OCI-LY7 (cell line): ENCODE measurements around the gene CARD11. TPM values are rescaled to one million over a fixed set of nuclear protein-coding genes. Genes with fewer than 3 reads are reported as not detected.

ENCODE experiments used
- BruUV-seq: library from RNA; stranded (reverse); fragments of 400-500 nt; replicated peaks from 2 replicates; lab custom pipeline; 2021; lab: Mats Ljungman, UMichigan
- CTCF ChIA-PET: fragments of 300-600 bp; sonication (Branson Sonifier 250); formaldehyde crosslinking; loops from one replicate; lab custom pipeline; 2022; ENCODE audit warnings: antibody characterized with exemption; ENCODE audit not compliant: unreplicated experiment; lab: Charles Lee
- POLR2A ChIA-PET: fragments of 300-600 bp; sonication (Branson Sonifier 250); formaldehyde crosslinking; loops from one replicate; lab custom pipeline; 2022; ENCODE audit warnings: antibody characterized with exemption; lab: Charles Lee
- DNase-seq: peaks from one replicate; pipeline ENCODE4 v3.0.0-alpha.2; 2015; ENCODE audit warnings: low spot score
- H2AFZ ChIP-seq: fragments of 200-600 bp; sonication (generic), shearing (Covaris generic); 2 replicates; pipeline ENCODE4 v1.6.1; 2014; ENCODE audit warnings: mild to moderate bottlenecking, antibody characterized with exemption, low read length, moderate library complexity
- H3K27ac ChIP-seq: fragments of 200-600 bp; sonication (generic); 2 replicates; pipeline ENCODE4 v1.5.1; 2014; ENCODE audit warnings: mixed run types, low read depth, mild to moderate bottlenecking, moderate library complexity, low read length, inconsistent platforms; ENCODE audit not compliant: poor library complexity, severe bottlenecking
- H3K36me3 ChIP-seq: fragments of 200-600 bp; sonication (generic); 2 replicates; pipeline ENCODE4 v1.6.1; 2014; ENCODE audit warnings: mild to moderate bottlenecking, antibody characterized with exemption, low read length, moderate library complexity, mixed read lengths; ENCODE audit not compliant: insufficient read depth
- H3K4me1 ChIP-seq: fragments of 200-600 bp; sonication (generic); 2 replicates; pipeline ENCODE4 v1.5.1; 2014; ENCODE audit warnings: mild to moderate bottlenecking, low read length; ENCODE audit not compliant: insufficient read depth, poor library complexity, severe bottlenecking
- H3K4me2 ChIP-seq: fragments of 200-600 bp; sonication (generic); 2 replicates; pipeline ENCODE4 v1.6.1; 2014; ENCODE audit warnings: mild to moderate bottlenecking, low read length
- H3K4me3 ChIP-seq: fragments of 200-600 bp; sonication (generic); 2 replicates; pipeline ENCODE4 v1.5.1; 2014; ENCODE audit warnings: mild to moderate bottlenecking, low read depth, low read length; ENCODE audit not compliant: poor library complexity, severe bottlenecking
- H3K79me2 ChIP-seq: fragments of 200-600 bp; sonication (generic); 2 replicates; pipeline ENCODE4 v1.6.1; 2016; ENCODE audit warnings: low read depth, mild to moderate bottlenecking, low read length, moderate library complexity, mixed read lengths; ENCODE audit not compliant: insufficient read depth
- H3K9me2 ChIP-seq: fragments of 200-600 bp; sonication (generic); 2 replicates; pipeline ENCODE4 v1.6.1; 2016; ENCODE audit warnings: mild to moderate bottlenecking, low read length, mixed read lengths; ENCODE audit not compliant: insufficient read depth
- H3K9me3 ChIP-seq: fragments of 200-600 bp; sonication (generic); 2 replicates; pipeline ENCODE4 v1.6.1; 2014; ENCODE audit warnings: mild to moderate bottlenecking, mixed run types, low read length, mixed read lengths
- H4K20me1 ChIP-seq: fragments of 200-600 bp; sonication (generic); 2 replicates; pipeline ENCODE4 v1.6.1; 2014; ENCODE audit warnings: mild to moderate bottlenecking, antibody characterized with exemption, low read length, moderate library complexity, mixed read lengths; ENCODE audit not compliant: insufficient read depth
- CTCF ChIP-seq: fragments of 200-600 bp; sonication (generic); conservative IDR thresholded peaks from 2 replicates; pipeline ENCODE4 v1.5.1; 2014; ENCODE audit warnings: mild to moderate bottlenecking, antibody characterized with exemption, low read length, moderate library complexity, mixed read lengths
- EZH2phosphoT487 ChIP-seq: fragments of 200-600 bp; sonication (generic); IDR thresholded peaks from 2 replicates; pipeline ENCODE4 v1.6.1; 2018; ENCODE audit warnings: low read depth, borderline replicate concordance, mild to moderate bottlenecking, mixed run types, antibody characterized with exemption, low read length, moderate library complexity, mixed read lengths
- intact Hi-C: fragments of 100-400 bp; cut with micrococcal nuclease; formaldehyde crosslinking; loops from one replicate; pipeline ENCODE4 v1.10.0; 2022; ENCODE audit not compliant: unreplicated experiment
- total RNA-seq, 2 experiments: library from RNA; depleted of rRNA in 1 of 2; stranded (reverse); fragments of >200 nt in 1 of 2; shearing (Covaris generic) in 1 of 2; gene quantifications; 2 replicates each; pipeline ENCODE4 v1.2.3, GENCODE V29; 2014 to 2022

Gene CARD11
- total RNA-seq, 2 experiments from 2014 or later = 33.8 to 63.5 TPM

DNA sequence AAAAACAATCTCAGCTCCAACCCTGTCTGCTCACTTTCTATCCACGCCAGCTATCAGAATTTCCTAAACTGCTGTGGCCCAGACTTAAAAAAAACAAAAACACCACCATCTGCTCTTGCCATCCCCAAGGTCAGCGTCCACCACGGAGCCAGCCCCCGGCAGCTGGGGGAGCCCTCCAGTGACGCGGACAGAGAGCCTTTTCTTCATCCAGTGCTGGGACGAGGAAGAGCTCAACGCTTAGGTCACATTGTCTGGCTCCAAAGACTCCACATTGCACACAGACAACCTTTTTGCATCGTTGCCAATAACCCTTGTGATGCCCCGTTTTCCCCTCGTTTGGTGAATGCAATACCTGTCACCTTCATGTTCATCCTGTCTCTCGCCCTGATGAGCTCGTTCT is 132.2 kb downstream of the CARD11 start:
- Histone ChIP-seq H4K20me1 (no peaks in the 10 kb centered on the region), H3K9me3 (no peaks in the 10 kb centered on the region), H2AFZ (no peak overlapping the region), H3K4me2 (no peak overlapping the region), H3K4me1 (peaks cover 9% of the 10 kb centered on the region), H3K36me3 (peaks cover 18% of the 10 kb centered on the region; the same call in 1 of the 2 replicates), H3K79me2 (no peaks in the 10 kb centered on the region), H3K27ac (no peak overlapping the region), H3K4me3 (no peak overlapping the region), H3K9me2 (no peaks in the 10 kb centered on the region)
- CTCF ChIA-PET = no interaction called here
- POLR2A ChIA-PET = interaction anchor here (0.5 to 1.0 kb wide), 3 partner anchors 15 to 163 kb away, joined by 3 to 4 read pairs (median 3); no protein-coding TSS in a partner anchor
- intact Hi-C loops = no loop called here
- no peak for TF ChIP-seq EZH2phosphoT487
- no peak for TF ChIP-seq CTCF
- BruUV-seq = no TSS peak
- DNase-seq = no peak

- H3K9me2 ChIP-seq = no peaks in the 10 kb centered on the region
- intact Hi-C loops = no loop called here
- peaks cover 14% of the 10 kb centered on the region for H3K36me3 ChIP-seq
- no peaks in the 10 kb centered on the region for H3K9me3 ChIP-seq
- H3K4me2 ChIP-seq = no peak overlapping the region
- no peak overlapping the region for H2AFZ ChIP-seq
- no peak for DNase-seq
- H3K79me2 ChIP-seq = no peaks in the 10 kb centered on the region
- ChIA-PET CTCF (no interaction called here), POLR2A (no interaction called here)
- TF ChIP-seq EZH2phosphoT487 (no peak), CTCF (no peak)
- H3K4me1 ChIP-seq = peaks cover 9% of the 10 kb centered on the region
- BruUV-seq = no TSS peak
- no peaks in the 10 kb centered on the region for H4K20me1 ChIP-seq
- H3K27ac ChIP-seq = no peak overlapping the region
- H3K4me3 ChIP-seq = no peak overlapping the region
Observed at GRCh38 chr7:2909471-2910039, 134.1 kb downstream of the CARD11 start.

DNA sequence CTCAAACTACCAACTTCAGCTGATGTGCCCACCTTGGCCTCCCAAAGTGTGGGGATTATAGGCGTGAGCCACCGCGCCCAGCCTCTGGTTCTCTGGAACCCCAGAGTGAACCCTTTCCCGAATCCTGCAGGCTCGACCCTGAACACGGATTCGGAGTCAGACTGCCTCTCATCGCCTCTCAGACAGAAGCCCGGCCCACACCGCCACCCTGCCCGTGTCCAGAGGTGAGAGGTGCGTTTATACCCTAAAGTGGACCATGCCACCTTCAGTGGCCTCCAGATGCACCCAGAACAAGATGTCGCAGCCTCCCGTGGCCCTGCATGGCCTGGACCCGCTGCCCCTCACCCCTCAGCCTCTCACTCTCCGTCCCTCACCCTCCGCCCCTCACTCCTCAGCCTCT is 134.6 kb downstream of the CARD11 start:
- H3K4me2 ChIP-seq = no peak overlapping the region
- H3K79me2 ChIP-seq = no peaks in the 10 kb centered on the region
- H3K27ac ChIP-seq = no peak overlapping the region
- H3K4me3 ChIP-seq = no peak overlapping the region
- CTCF ChIA-PET = interaction anchor here (0.7 kb wide), 1 partner anchor 133 kb away, joined by 8 read pairs; no protein-coding TSS in a partner anchor
- no peak overlapping the region for H2AFZ ChIP-seq
- H3K4me1 ChIP-seq = peaks cover 9% of the 10 kb centered on the region
- peaks cover 14% of the 10 kb centered on the region for H3K36me3 ChIP-seq
- BruUV-seq = no TSS peak
- DNase-seq = no peak
- no peaks in the 10 kb centered on the region for H3K9me3 ChIP-seq
- no peaks in the 10 kb centered on the region for H3K9me2 ChIP-seq
- TF ChIP-seq CTCF = no peak
- TF ChIP-seq EZH2phosphoT487 = no peak
- intact Hi-C loops = no loop called here
- POLR2A ChIA-PET = no interaction called here
- no peaks in the 10 kb centered on the region for H4K20me1 ChIP-seq
